ENCODE data around the gene GNAO1.

The GNAO1 gene

GRCh38 chr16:56400458-56400857 lies 209.2 kb downstream of the GNAO1 start:
- DNase-seq, result no peak
- intact Hi-C loops (cut with DNase I), result no loop called here

GRCh38 chr16:56401482-56401881 lies 210.2 kb downstream of the GNAO1 start:
- intact Hi-C loops (cut with DNase I), result no loop called here
- DNase-seq, result no peak

- no peak for DNase-seq
- intact Hi-C loops (cut with DNase I), result no loop called here
Measured at GRCh38 chr16:56405977-56406672, 214.8 kb downstream of the GNAO1 start.

Data from posterior cingulate gyrus (tissue), 11 donors.